Activated T-cell treated with anti-CD3 and anti-CD28 coated beads, Interleukin-2, amount 50 U/mL, for 4 hours (primary cell): ENCODE measurements around the gene MAPKAP1. TPM values are rescaled to one million over a fixed set of nuclear protein-coding genes. Genes with fewer than 3 reads are reported as not detected.

Source experiments
- ATAC-seq, 2 donors: fragments of 200-7000 bp; cut with Tn5 transposase; one replicate each; pipeline ENCODE4 v1.10.0; 2021
- DNase-seq: peaks from one replicate; pipeline ENCODE4 v3.0.0-alpha.2; 2020
- H3K27me3 Mint-ChIP-seq: one replicate; pipeline ENCODE4 v1.8.0; 2021; ENCODE audit warnings: low read depth, mixed read lengths
- H3K36me3 Mint-ChIP-seq: one replicate; pipeline ENCODE4 v1.8.0; 2022; ENCODE audit warnings: mixed read lengths; ENCODE audit not compliant: insufficient read depth
- H3K4me1 Mint-ChIP-seq: one replicate; pipeline ENCODE4 v1.8.0; 2021; ENCODE audit warnings: low read depth, mixed read lengths
- H3K4me3 Mint-ChIP-seq: one replicate; pipeline ENCODE4 v1.8.0; 2021; ENCODE audit warnings: mild to moderate bottlenecking, moderate library complexity, mixed read lengths
- H3K9me3 Mint-ChIP-seq: one replicate; pipeline ENCODE4 v1.8.0; 2021; ENCODE audit warnings: mixed read lengths
- total RNA-seq, 3 donors: library from RNA; stranded (reverse); gene quantifications; one replicate each; pipeline ENCODE4 v1.2.1, GENCODE V29; 2021

Gene MAPKAP1
- total RNA-seq, 3 donors from 2014 or later = 89.8 to 108 (median 107) TPM

DNA sequence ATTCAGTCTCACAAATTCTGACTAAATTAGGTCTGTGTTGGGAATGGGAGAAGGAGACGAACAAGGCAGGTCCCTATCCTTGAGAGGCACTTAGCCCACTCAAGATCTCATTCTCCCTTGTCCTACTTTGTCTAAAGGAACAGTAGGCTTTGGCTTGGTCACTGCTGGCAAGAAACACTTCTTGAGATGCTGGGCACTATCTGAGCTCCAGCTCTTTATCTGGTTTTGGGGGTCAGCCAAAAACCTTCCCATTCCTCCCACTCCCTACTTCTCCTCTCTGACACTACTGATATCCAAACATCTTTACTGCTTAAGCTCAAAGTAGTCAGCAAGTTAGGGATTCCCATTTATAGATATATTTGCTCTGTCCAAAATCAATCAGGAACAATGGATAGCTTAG lies 155.2 kb downstream of the MAPKAP1 start:
- no peaks in the 10 kb centered on the region for H3K4me1 Mint-ChIP-seq
- H3K9me3 Mint-ChIP-seq = no peaks in the 10 kb centered on the region
- DNase-seq (no peak), ATAC-seq (no peak)
- H3K4me3 Mint-ChIP-seq = no peak overlapping the region
- H3K36me3 Mint-ChIP-seq = peaks cover 9% of the 10 kb centered on the region
- no peaks in the 10 kb centered on the region for H3K27me3 Mint-ChIP-seq

DNA sequence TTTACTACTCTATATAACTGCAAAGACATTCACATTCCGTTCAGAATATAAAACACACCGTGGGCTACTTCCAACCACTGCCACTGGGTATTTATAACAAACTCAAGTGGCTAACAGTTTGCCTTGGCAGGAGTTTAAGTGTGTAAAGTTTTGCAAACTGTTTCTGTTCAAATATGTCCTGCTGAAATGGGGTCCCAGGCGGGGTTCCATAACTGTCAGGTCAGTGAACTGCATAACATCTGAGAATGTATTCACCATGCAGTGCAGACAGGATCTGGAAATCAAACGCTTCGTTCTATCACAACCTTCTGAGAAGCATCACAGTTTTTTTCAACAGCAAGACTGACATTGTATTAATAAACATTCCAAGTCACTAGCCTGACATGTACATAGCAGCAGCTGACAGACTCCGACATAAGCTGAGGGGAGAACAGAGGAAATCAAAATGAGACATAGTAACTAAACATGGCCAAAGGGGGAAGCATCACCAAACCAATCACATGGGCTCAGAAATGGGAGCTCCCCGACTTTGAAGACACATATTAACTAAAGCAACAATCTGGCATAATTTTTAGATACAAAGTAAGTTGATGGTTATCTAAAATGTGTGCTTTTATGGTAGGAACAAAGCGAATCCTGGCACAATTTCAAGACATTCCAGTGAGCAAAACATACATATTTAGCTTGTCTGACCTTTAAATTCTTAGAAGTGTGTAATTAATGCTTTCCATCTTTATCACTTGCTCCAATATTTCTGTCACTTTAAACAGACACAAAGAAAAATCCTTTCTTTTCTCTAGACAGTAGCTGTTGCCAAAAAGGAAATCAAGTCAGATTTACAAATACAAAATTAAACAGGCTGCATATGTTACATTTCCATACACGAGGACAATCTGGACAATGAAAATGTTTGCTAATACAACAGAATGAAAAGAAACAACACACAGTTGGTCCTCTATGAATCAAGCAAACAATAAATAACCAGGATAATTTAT lies 156.8 kb downstream of the MAPKAP1 start:
- Mint-ChIP-seq H3K27me3 (no peaks in the 10 kb centered on the region), H3K4me1 (no peaks in the 10 kb centered on the region), H3K4me3 (no peak overlapping the region), H3K36me3 (peaks cover 10% of the 10 kb centered on the region), H3K9me3 (no peaks in the 10 kb centered on the region)
- ATAC-seq (no peak), DNase-seq (no peak)

DNA sequence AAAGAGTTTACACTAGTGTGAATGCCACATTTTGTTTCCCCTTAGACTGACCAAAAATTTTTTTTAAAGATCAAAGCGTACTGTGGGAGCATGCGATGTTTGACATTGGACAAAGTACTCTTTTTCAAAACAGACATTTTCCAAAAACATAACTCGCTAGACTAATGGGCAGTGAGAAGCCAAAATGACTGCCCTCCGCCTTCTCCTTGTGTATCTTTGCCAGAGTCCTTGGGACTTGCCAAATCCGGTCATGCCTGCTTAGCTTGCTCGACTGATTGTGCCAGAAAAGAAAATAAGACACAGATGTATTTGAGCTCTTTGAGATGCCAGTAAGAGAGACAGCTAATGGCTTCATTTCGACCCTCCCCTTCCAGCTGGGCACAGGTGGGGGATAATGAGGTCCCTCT lies 157.5 kb downstream of the MAPKAP1 start:
- DNase-seq (no peak), ATAC-seq (no peak)
- Mint-ChIP-seq H3K27me3 (no peaks in the 10 kb centered on the region), H3K9me3 (no peaks in the 10 kb centered on the region), H3K4me3 (no peak overlapping the region), H3K4me1 (no peaks in the 10 kb centered on the region), H3K36me3 (peaks cover 8% of the 10 kb centered on the region)

GRCh38 chr9:125549039-125549438 lies 158.0 kb downstream of the MAPKAP1 start:
- Mint-ChIP-seq H3K27me3 (no peaks in the 10 kb centered on the region), H3K4me3 (no peak overlapping the region), H3K9me3 (no peaks in the 10 kb centered on the region), H3K36me3 (peaks cover 8% of the 10 kb centered on the region), H3K4me1 (no peaks in the 10 kb centered on the region)
- DNase-seq (no peak), ATAC-seq (no peak)

- H3K36me3 Mint-ChIP-seq = peaks cover 8% of the 10 kb centered on the region
- no peak for DNase-seq
- no peak overlapping the region for H3K4me3 Mint-ChIP-seq
- H3K9me3 Mint-ChIP-seq = no peaks in the 10 kb centered on the region
- H3K4me1 Mint-ChIP-seq = no peaks in the 10 kb centered on the region
- H3K27me3 Mint-ChIP-seq = no peaks in the 10 kb centered on the region
- ATAC-seq = no peak
Observed at GRCh38 chr9:125548141-125548540, 158.9 kb downstream of the MAPKAP1 start.

GRCh38 chr9:125547368-125547767 lies 159.6 kb downstream of the MAPKAP1 start:
- H3K36me3 Mint-ChIP-seq = peaks cover 15% of the 10 kb centered on the region
- no peaks in the 10 kb centered on the region for H3K27me3 Mint-ChIP-seq
- H3K4me3 Mint-ChIP-seq = no peak overlapping the region
- ATAC-seq (no peak), DNase-seq (no peak)
- H3K4me1 Mint-ChIP-seq = no peaks in the 10 kb centered on the region
- H3K9me3 Mint-ChIP-seq = no peaks in the 10 kb centered on the region

GRCh38 chr9:125545845-125546244 lies 161.2 kb downstream of the MAPKAP1 start:
- ATAC-seq = no peak
- no peak overlapping the region for H3K4me3 Mint-ChIP-seq
- H3K27me3 Mint-ChIP-seq = no peaks in the 10 kb centered on the region
- H3K9me3 Mint-ChIP-seq = no peaks in the 10 kb centered on the region
- H3K36me3 Mint-ChIP-seq = peaks cover 27% of the 10 kb centered on the region
- DNase-seq = no peak
- no peaks in the 10 kb centered on the region for H3K4me1 Mint-ChIP-seq

GRCh38 chr9:125544988-125545651 lies 161.9 kb downstream of the MAPKAP1 start:
- H3K4me1 Mint-ChIP-seq = peaks cover 2% of the 10 kb centered on the region
- H3K9me3 Mint-ChIP-seq = no peaks in the 10 kb centered on the region
- H3K36me3 Mint-ChIP-seq = peaks cover 33% of the 10 kb centered on the region
- H3K27me3 Mint-ChIP-seq = no peaks in the 10 kb centered on the region
- DNase-seq = no peak
- no peak for ATAC-seq
- H3K4me3 Mint-ChIP-seq = no peak overlapping the region

DNA sequence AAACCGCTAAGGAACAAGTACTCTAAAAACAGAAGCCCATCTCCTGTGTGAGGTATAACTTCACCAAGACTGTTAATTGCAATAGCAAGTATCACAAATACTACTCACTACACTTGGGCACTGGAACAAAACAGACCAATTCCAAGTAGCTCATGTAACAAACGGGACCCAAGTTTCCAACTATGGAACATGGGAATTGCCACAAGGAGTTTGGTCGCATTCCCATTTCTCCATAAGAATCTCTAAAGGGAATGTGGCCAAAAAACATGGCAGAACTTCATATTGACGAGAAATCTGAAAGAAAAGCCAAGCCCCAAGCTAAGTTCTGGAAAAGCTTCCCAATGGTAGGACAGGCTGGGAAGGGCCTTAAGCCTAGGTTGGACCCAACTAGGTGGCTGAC lies 162.5 kb downstream of the MAPKAP1 start:
- H3K27me3 Mint-ChIP-seq = no peaks in the 10 kb centered on the region
- no peaks in the 10 kb centered on the region for H3K9me3 Mint-ChIP-seq
- ATAC-seq = no peak

DNA sequence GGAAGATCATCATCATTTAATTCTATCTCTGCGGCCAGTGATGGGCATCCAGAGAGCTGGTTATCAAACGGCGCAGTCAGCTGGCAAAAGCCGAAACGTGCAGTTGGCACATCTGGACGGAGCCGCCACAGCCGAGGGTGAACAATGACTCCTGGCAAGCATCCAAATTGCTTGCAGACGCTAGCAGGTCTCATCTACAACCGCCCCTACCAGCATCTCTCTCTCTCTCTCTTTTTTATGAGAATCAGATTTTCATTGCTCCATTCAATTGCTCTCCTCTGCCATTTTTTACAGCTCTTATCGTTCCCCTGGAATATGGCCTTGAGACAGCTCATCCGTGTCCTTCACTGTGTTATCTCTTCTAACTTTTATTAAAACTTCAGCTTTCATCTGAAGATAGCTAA lies 165.2 kb downstream of the MAPKAP1 start:
- Mint-ChIP-seq H3K36me3 (peaks cover 36% of the 10 kb centered on the region), H3K4me1 (peaks cover 2% of the 10 kb centered on the region), H3K9me3 (no peaks in the 10 kb centered on the region), H3K4me3 (no peak overlapping the region), H3K27me3 (no peaks in the 10 kb centered on the region)
- ATAC-seq (no peak), DNase-seq (no peak)

More for the DNA sequence above, 162.5 kb downstream of the MAPKAP1 start:
- H3K4me3 Mint-ChIP-seq = no peak overlapping the region
- peaks cover 2% of the 10 kb centered on the region for H3K4me1 Mint-ChIP-seq
- H3K36me3 Mint-ChIP-seq = peaks cover 33% of the 10 kb centered on the region
- no peak for DNase-seq

GRCh38 chr9:125540497-125540896 lies 166.5 kb downstream of the MAPKAP1 start:
- DNase-seq (no peak), ATAC-seq (no peak)
- H3K9me3 Mint-ChIP-seq = no peaks in the 10 kb centered on the region
- H3K36me3 Mint-ChIP-seq = peaks cover 31% of the 10 kb centered on the region
- H3K4me1 Mint-ChIP-seq = peaks cover 2% of the 10 kb centered on the region
- H3K27me3 Mint-ChIP-seq = no peaks in the 10 kb centered on the region
- no peak overlapping the region for H3K4me3 Mint-ChIP-seq

GRCh38 chr9:125538092-125538473 lies 168.9 kb downstream of the MAPKAP1 start:
- no peaks in the 10 kb centered on the region for H3K27me3 Mint-ChIP-seq
- H3K4me3 Mint-ChIP-seq = no peak overlapping the region
- no peaks in the 10 kb centered on the region for H3K9me3 Mint-ChIP-seq
- H3K4me1 Mint-ChIP-seq = peaks cover 2% of the 10 kb centered on the region
- peaks cover 31% of the 10 kb centered on the region for H3K36me3 Mint-ChIP-seq
- no peak for ATAC-seq
- DNase-seq = no peak

- ATAC-seq = no peak
- H3K4me1 Mint-ChIP-seq = peaks cover 2% of the 10 kb centered on the region
Observed at GRCh38 chr9:125537442-125538091, 169.4 kb downstream of the MAPKAP1 start.

DNA sequence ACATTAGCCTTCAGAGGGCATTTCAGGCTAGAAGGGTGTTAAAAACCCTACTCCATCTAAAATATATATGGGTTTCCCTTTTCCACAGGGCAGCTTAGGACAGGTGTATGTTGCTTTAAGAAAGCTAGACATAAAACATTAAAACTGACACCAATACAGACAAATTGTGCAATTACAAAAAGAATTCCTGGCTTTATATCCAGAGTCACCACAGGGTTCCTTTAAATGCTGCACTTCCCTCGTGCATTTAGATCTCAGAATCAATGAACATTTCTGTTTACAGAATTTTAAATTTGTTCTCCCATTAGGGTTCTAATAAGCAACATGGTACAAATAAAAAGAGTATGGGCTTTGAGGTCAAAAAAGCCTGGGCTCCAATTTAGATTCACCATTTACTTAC lies 170.2 kb downstream of the MAPKAP1 start:
- ATAC-seq (no peak), DNase-seq (no peak)
- Mint-ChIP-seq H3K4me3 (no peak overlapping the region), H3K27me3 (no peaks in the 10 kb centered on the region), H3K4me1 (peaks cover 7% of the 10 kb centered on the region), H3K36me3 (peaks cover 22% of the 10 kb centered on the region), H3K9me3 (no peaks in the 10 kb centered on the region)

More at GRCh38 chr9:125537442-125538091, 169.4 kb downstream of the MAPKAP1 start:
- peaks cover 26% of the 10 kb centered on the region for H3K36me3 Mint-ChIP-seq
- H3K9me3 Mint-ChIP-seq = no peaks in the 10 kb centered on the region
- DNase-seq = no peak
- H3K4me3 Mint-ChIP-seq = no peak overlapping the region
- H3K27me3 Mint-ChIP-seq = no peaks in the 10 kb centered on the region
